BLaER1 (cell line): ENCODE data around the gene LZTR1.

Experiments used
- H3K27ac ChIP-seq: shearing (Covaris generic); formaldehyde crosslinking; 2 replicates; pipeline ENCODE4 v1.8.1; 2022
- H3K27me3 ChIP-seq: shearing (Covaris generic); formaldehyde crosslinking; 2 replicates; pipeline ENCODE4 v1.8.1; 2022
- H3K36me3 ChIP-seq: shearing (Covaris generic); formaldehyde crosslinking; 2 replicates; pipeline ENCODE4 v1.8.1; 2022
- H3K4me1 ChIP-seq: shearing (Covaris generic); formaldehyde crosslinking; 2 replicates; pipeline ENCODE4 v1.8.1; 2022
- H3K4me2 ChIP-seq: shearing (Covaris generic); formaldehyde crosslinking; 2 replicates; pipeline ENCODE4 v1.8.1; 2022
- H3K4me3 ChIP-seq: shearing (Covaris generic); formaldehyde crosslinking; 2 replicates; pipeline ENCODE4 v1.8.1; 2022
- H3K9ac ChIP-seq: shearing (Covaris generic); formaldehyde crosslinking; 2 replicates; pipeline ENCODE4 v1.8.1; 2022
- H3K9me3 ChIP-seq: shearing (Covaris generic); formaldehyde crosslinking; 2 replicates; pipeline ENCODE4 v1.8.1; 2022
- H4K20me1 ChIP-seq: shearing (Covaris generic); formaldehyde crosslinking; 2 replicates; pipeline ENCODE4 v1.8.1; 2022
- Cebpa-rat ChIP-seq: shearing (Covaris generic); IDR thresholded peaks from 2 replicates; pipeline ENCODE4 v1.8.1; 2022

Gene LZTR1

GRCh38 chr22:20979243-20979809, 2.8 kb upstream of the LZTR1 start:
- no peak for TF ChIP-seq Cebpa-rat
- no peak overlapping the region for H3K4me2 ChIP-seq

GRCh38 chr22:20979940-20980453, 2.1 kb upstream of the LZTR1 start:
- H3K9me3 ChIP-seq: peaks cover 10% of the 10 kb centered on the region; the same call in 1 of the 2 replicates

More at GRCh38 chr22:20979243-20979809, 2.8 kb upstream of the LZTR1 start:
- no peak overlapping the region for H3K27ac ChIP-seq
- H4K20me1 ChIP-seq: no peaks in the 10 kb centered on the region; the same call in 1 of the 2 replicates
- no peak overlapping the region for H3K4me3 ChIP-seq
- peaks cover 28% of the 10 kb centered on the region for H3K4me1 ChIP-seq
- H3K36me3 ChIP-seq: peaks cover 9% of the 10 kb centered on the region
- H3K27me3 ChIP-seq: no peaks in the 10 kb centered on the region
- H3K9ac ChIP-seq: no peak overlapping the region
- peaks cover 10% of the 10 kb centered on the region; the same call in 1 of the 2 replicates for H3K9me3 ChIP-seq

GRCh38 chr22:20980523-20980922, 1.6 kb upstream of the LZTR1 start:
- Histone ChIP-seq H3K4me3 (no peak overlapping the region), H3K4me1 (peaks cover 28% of the 10 kb centered on the region), H3K4me2 (peak overlapping the region; percentile 93), H3K36me3 (peaks cover 20% of the 10 kb centered on the region), H3K9me3 (peaks cover 10% of the 10 kb centered on the region; the same call in 1 of the 2 replicates), H3K9ac (no peak overlapping the region), H4K20me1 (no peaks in the 10 kb centered on the region; the same call in 1 of the 2 replicates), H3K27ac (no peak overlapping the region), H3K27me3 (no peaks in the 10 kb centered on the region)
- TF ChIP-seq Cebpa-rat: no peak

More at GRCh38 chr22:20979940-20980453, 2.1 kb upstream of the LZTR1 start:
- Histone ChIP-seq H3K27me3 (no peaks in the 10 kb centered on the region), H3K36me3 (peaks cover 16% of the 10 kb centered on the region), H4K20me1 (no peaks in the 10 kb centered on the region; the same call in 1 of the 2 replicates), H3K4me1 (peaks cover 28% of the 10 kb centered on the region), H3K9ac (no peak overlapping the region), H3K4me3 (no peak overlapping the region), H3K4me2 (no peak overlapping the region), H3K27ac (no peak overlapping the region)
- TF ChIP-seq Cebpa-rat: no peak

GRCh38 chr22:20980938-20981722, 967 bp upstream of the LZTR1 start:
- TF ChIP-seq Cebpa-rat: no peak
- peak overlapping the region; percentile 93 for H3K4me2 ChIP-seq
- peaks cover 10% of the 10 kb centered on the region; the same call in 1 of the 2 replicates for H3K9me3 ChIP-seq
- H3K4me3 ChIP-seq: peak overlapping the region; percentile 78
- H3K27ac ChIP-seq: peak overlapping the region; percentile 91
- no peaks in the 10 kb centered on the region; the same call in 1 of the 2 replicates for H4K20me1 ChIP-seq
- H3K27me3 ChIP-seq: no peaks in the 10 kb centered on the region
- H3K4me1 ChIP-seq: peaks cover 28% of the 10 kb centered on the region
- peaks cover 26% of the 10 kb centered on the region for H3K36me3 ChIP-seq
- peak overlapping the region; percentile 87 for H3K9ac ChIP-seq

- Histone ChIP-seq H3K27ac (peak overlapping the region; percentile 91), H3K4me2 (peak overlapping the region; percentile 93), H3K4me3 (peak overlapping the region; percentile 78), H3K4me1 (peaks cover 28% of the 10 kb centered on the region), H3K9me3 (peaks cover 10% of the 10 kb centered on the region; the same call in 1 of the 2 replicates), H3K36me3 (peaks cover 36% of the 10 kb centered on the region), H4K20me1 (no peaks in the 10 kb centered on the region; the same call in 1 of the 2 replicates), H3K9ac (peak overlapping the region; percentile 87), H3K27me3 (no peaks in the 10 kb centered on the region)
- no peak for TF ChIP-seq Cebpa-rat
Observed at GRCh38 chr22:20982563-20982882, 426 bp downstream of the LZTR1 start.

GRCh38 chr22:20983081-20983771, 1.1 kb downstream of the LZTR1 start:
- Histone ChIP-seq H4K20me1 (no peaks in the 10 kb centered on the region; the same call in 1 of the 2 replicates), H3K9me3 (peaks cover 10% of the 10 kb centered on the region; the same call in 1 of the 2 replicates), H3K36me3 (peaks cover 43% of the 10 kb centered on the region), H3K27me3 (no peaks in the 10 kb centered on the region), H3K9ac (peak overlapping the region; percentile 87), H3K4me1 (peaks cover 28% of the 10 kb centered on the region), H3K4me2 (peak overlapping the region; percentile 93), H3K4me3 (peak overlapping the region; percentile 78), H3K27ac (no peak overlapping the region)
- no peak for TF ChIP-seq Cebpa-rat

GRCh38 chr22:20985720-20986119, 3.6 kb downstream of the LZTR1 start:
- H3K27ac ChIP-seq: no peak overlapping the region
- peaks cover 63% of the 10 kb centered on the region for H3K36me3 ChIP-seq
- H4K20me1 ChIP-seq: peaks cover 4% of the 10 kb centered on the region; the same call in 1 of the 2 replicates
- no peak for TF ChIP-seq Cebpa-rat
- H3K9me3 ChIP-seq: no peaks in the 10 kb centered on the region
- H3K4me2 ChIP-seq: no peak overlapping the region
- no peak overlapping the region for H3K9ac ChIP-seq
- no peaks in the 10 kb centered on the region for H3K27me3 ChIP-seq
- peaks cover 44% of the 10 kb centered on the region for H3K4me1 ChIP-seq
- H3K4me3 ChIP-seq: no peak overlapping the region

GRCh38 chr22:20986365-20986764, 4.3 kb downstream of the LZTR1 start:
- no peaks in the 10 kb centered on the region for H3K9me3 ChIP-seq
- H3K27ac ChIP-seq: no peak overlapping the region
- peaks cover 69% of the 10 kb centered on the region for H3K36me3 ChIP-seq
- H3K4me1 ChIP-seq: peaks cover 38% of the 10 kb centered on the region
- H3K4me2 ChIP-seq: no peak overlapping the region
- no peak overlapping the region for H3K9ac ChIP-seq
- no peak for TF ChIP-seq Cebpa-rat
- no peak overlapping the region for H3K4me3 ChIP-seq
- no peaks in the 10 kb centered on the region for H3K27me3 ChIP-seq
- H4K20me1 ChIP-seq: peaks cover 4% of the 10 kb centered on the region; the same call in 1 of the 2 replicates

GRCh38 chr22:20987375-20987774, 5.3 kb downstream of the LZTR1 start:
- TF ChIP-seq Cebpa-rat: no peak
- Histone ChIP-seq H4K20me1 (peaks cover 4% of the 10 kb centered on the region; the same call in 1 of the 2 replicates), H3K9me3 (no peaks in the 10 kb centered on the region), H3K4me2 (no peak overlapping the region), H3K27me3 (no peaks in the 10 kb centered on the region), H3K27ac (no peak overlapping the region), H3K9ac (no peak overlapping the region), H3K4me3 (no peak overlapping the region), H3K4me1 (peaks cover 35% of the 10 kb centered on the region), H3K36me3 (peaks cover 80% of the 10 kb centered on the region)
